Cardiac muscle cell (in vitro differentiated cells and primary cell): ENCODE data around the gene EHD4. TPM values are rescaled to one million over a fixed set of nuclear protein-coding genes. Genes with fewer than 3 reads are reported as not detected.

ENCODE experiments used
- DNase-seq, 2 donors: peaks; one replicate each; pipeline versions ENCODE4 v3.0.0 to v3.0.0-alpha.2; 2010 to 2017; ENCODE audit warnings: low read depth in 1 of 2, low spot score in 1 of 2
- H3K27ac ChIP-seq: fragments of 200-600 bp; sonication (generic); 2 replicates; pipeline ENCODE4 v1.5.1; 2016
- H3K27me3 ChIP-seq: fragments of 200-600 bp; sonication (generic); 2 replicates; pipeline ENCODE4 v1.6.0; 2016; ENCODE audit warnings: control low read depth
- H3K36me3 ChIP-seq: fragments of 200-600 bp; sonication (generic); 2 replicates; pipeline ENCODE4 v1.5.1; 2016; ENCODE audit warnings: control low read depth
- H3K4me1 ChIP-seq: fragments of 200-600 bp; sonication (generic); 2 replicates; pipeline ENCODE4 v1.8.1; 2017; ENCODE audit warnings: low read depth, mild to moderate bottlenecking, mixed run types
- H3K4me3 ChIP-seq: fragments of 200-600 bp; sonication (generic); 2 replicates; pipeline ENCODE4 v1.5.1; 2016; ENCODE audit warnings: mild to moderate bottlenecking
- H3K9me3 ChIP-seq: fragments of 200-600 bp; sonication (generic); 2 replicates; pipeline ENCODE4 v1.5.1; 2017; ENCODE audit warnings: low read depth, mild to moderate bottlenecking, control low read depth
- CTCF ChIP-seq: IDR thresholded peaks from 2 replicates; pipeline ENCODE4 v1.5.1; 2012; ENCODE audit warnings: low read depth, mild to moderate bottlenecking, low read length
- polyA plus RNA-seq: library from polyadenylated mRNA; unstranded; fragments of >200 nt; fragmentation: Nextera tagmentation; extraction: Ambion mirVana; gene quantifications from 2 replicates; pipeline ENCODE4 v1.2.1, GENCODE V29; 2016
- total RNA-seq: library from RNA; depleted of rRNA; stranded (reverse); fragments of >200 nt; gene quantifications from 2 replicates; pipeline ENCODE4 v1.2.3, GENCODE V29; 2016

EHD4 gene
- total and polyA plus RNA-seq, 2 experiments from 2014 or later = 47.4 to 56.4 TPM

GRCh38 chr15:41941644-41942415 lies 30.5 kb downstream of the EHD4 start:
- Histone ChIP-seq H3K27ac (peak overlapping the region; percentile 53), H3K4me3 (no peak overlapping the region), H3K9me3 (no peaks in the 10 kb centered on the region), H3K27me3 (no peaks in the 10 kb centered on the region), H3K36me3 (peaks cover 7% of the 10 kb centered on the region), H3K4me1 (peaks cover 38% of the 10 kb centered on the region)
- TF ChIP-seq CTCF = no peak
- no peak for DNase-seq

- DNase-seq = peak in 1 of 2 donors; percentile 65
- Histone ChIP-seq H3K9me3 (no peaks in the 10 kb centered on the region), H3K36me3 (peaks cover 7% of the 10 kb centered on the region), H3K27ac (peak overlapping the region; percentile 38), H3K4me3 (no peak overlapping the region), H3K27me3 (no peaks in the 10 kb centered on the region), H3K4me1 (peaks cover 32% of the 10 kb centered on the region)
- TF ChIP-seq CTCF = no peak
Measured at GRCh38 chr15:41940441-41940857, 31.9 kb downstream of the EHD4 start.

DNA sequence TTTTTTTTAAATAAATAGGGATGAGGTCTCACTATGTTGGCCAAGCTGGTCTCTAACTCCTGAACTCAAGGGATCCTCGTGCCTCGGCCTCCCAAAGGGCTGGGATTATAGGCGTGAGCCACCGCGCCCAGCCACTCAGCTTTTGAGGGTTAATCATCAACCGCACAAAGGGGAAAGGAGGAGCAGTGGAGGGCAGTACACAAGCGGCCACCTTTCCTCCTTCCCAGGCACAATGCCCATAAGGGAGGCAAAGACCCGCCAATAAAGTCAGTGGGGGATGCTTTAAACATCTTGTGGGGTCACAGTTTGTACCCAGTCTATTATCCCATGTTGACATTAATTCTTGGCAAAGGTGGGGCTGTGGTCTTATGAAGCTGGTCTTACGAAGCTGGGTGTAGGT lies 32.4 kb downstream of the EHD4 start:
- H3K27ac ChIP-seq = peak overlapping the region; percentile 38
- H3K36me3 ChIP-seq = peaks cover 7% of the 10 kb centered on the region
- DNase-seq = no peak
- H3K4me3 ChIP-seq = no peak overlapping the region
- no peaks in the 10 kb centered on the region for H3K27me3 ChIP-seq
- TF ChIP-seq CTCF = no peak
- H3K9me3 ChIP-seq = no peaks in the 10 kb centered on the region
- peaks cover 32% of the 10 kb centered on the region for H3K4me1 ChIP-seq

- H3K4me1 ChIP-seq = peaks cover 39% of the 10 kb centered on the region
- H3K9me3 ChIP-seq = no peaks in the 10 kb centered on the region
- H3K4me3 ChIP-seq = no peak overlapping the region
- no peaks in the 10 kb centered on the region for H3K27me3 ChIP-seq
- H3K36me3 ChIP-seq = peaks cover 7% of the 10 kb centered on the region
- no peak for DNase-seq
- H3K27ac ChIP-seq = peak overlapping the region; percentile 66
- TF ChIP-seq CTCF = no peak
Measured at GRCh38 chr15:41937568-41937923, 34.8 kb downstream of the EHD4 start.

DNA sequence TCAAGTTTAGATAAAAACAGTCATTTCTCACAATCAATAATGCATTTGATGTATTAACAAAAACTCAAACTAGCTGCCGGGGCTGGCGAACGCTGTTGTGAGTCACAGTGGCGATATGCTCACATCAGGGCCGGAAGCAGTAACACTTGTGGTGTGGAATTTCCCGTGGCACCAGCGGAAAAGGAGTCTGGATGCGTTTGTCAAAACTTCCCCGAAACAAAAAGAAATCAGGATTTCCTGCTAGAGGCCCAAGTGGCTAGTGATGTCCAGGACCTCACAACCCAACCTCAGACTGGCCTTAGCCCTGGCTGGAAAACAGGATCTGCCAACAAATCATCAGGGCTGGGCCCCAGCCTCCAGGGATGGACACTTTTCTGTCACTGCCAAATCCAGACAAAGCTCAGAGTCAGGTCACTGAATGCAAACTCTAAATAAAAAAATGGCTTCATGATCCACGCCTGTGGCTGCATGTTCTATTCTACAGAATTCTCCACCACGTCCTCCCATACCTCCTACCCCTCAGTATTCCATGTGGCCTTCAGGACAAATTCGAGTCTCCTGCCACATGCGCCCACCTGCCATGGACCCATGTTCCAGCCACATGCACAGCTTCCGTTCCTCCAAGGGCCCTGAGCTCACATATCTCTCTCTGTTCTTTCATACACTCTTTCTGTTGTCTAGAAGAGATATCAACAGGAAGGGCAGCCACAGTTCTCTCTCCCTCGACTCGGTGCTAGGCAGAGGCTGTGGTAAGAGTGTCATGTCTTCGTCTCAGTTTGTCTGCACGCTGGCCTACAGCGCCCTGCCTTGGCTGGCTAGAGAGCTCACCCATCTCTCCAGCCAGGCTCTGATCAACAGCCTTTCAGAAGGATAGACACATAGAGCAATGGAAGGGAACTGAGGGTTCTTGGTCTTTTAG lies 35.4 kb downstream of the EHD4 start:
- Histone ChIP-seq H3K36me3 (peaks cover 7% of the 10 kb centered on the region), H3K4me3 (no peak overlapping the region), H3K9me3 (no peaks in the 10 kb centered on the region), H3K27ac (peak overlapping the region; percentile 66), H3K4me1 (peaks cover 39% of the 10 kb centered on the region), H3K27me3 (no peaks in the 10 kb centered on the region)
- DNase-seq = peak in 1 of 2 donors; percentile 71
- no peak for TF ChIP-seq CTCF
